ENCODE data around the gene TSG101. TPM values are rescaled to one million over a fixed set of nuclear protein-coding genes. Genes with fewer than 3 reads are reported as not detected.
A peak's percentile ranks its signal among the peaks of the same experiment; 100 is the strongest.

The TSG101 gene
- total RNA-seq, 2 experiments from 2014 or later: 23.5 to 30.1 TPM

GRCh38 chr11:18491924-18492323 lies 34.8 kb downstream of the TSG101 start:
- ATAC-seq (ENCODE audit: poor library complexity): no peak
- no peak overlapping the region for H3K27ac ChIP-seq (ENCODE audit: low read depth in 1 of 2, low read length in 2 of 2)
- H3K4me1 ChIP-seq (ENCODE audit: insufficient read depth, low read length): no peaks in the 10 kb centered on the region
- intact Hi-C loops (cut with DNase I, micrococcal nuclease): loop anchor here in 1 of 2 experiments (10.0 kb wide), 1 partner anchor 197 kb away; no protein-coding TSS in a partner anchor
- Mint-ChIP-seq H3K27ac (no peak overlapping the region), H3K36me3 (ENCODE audit: low read depth) (peaks cover 91% of the 10 kb centered on the region), H3K9me3 (no peaks in the 10 kb centered on the region), H3K27me3 (no peaks in the 10 kb centered on the region), H3K4me3 (no peak overlapping the region), H3K4me1 (ENCODE audit: low read depth) (peaks cover 13% of the 10 kb centered on the region)
- TF ChIP-seq CTCF (IDR thresholded peaks at IDR 0.05): no peak
- no peaks in the 10 kb centered on the region for H3K27me3 ChIP-seq (ENCODE audit: control insufficient read depth in 1 of 2, insufficient read depth in 2 of 2, low read length in 2 of 2)
- CTCF ChIA-PET: no interaction called here
- DNase-seq: no peak
- H3K36me3 ChIP-seq (ENCODE audit: insufficient read depth, low read length): peaks cover 51% of the 10 kb centered on the region
- H3K9me3 ChIP-seq (ENCODE audit: control insufficient read depth in 1 of 2, insufficient read depth in 1 of 2, low read length in 2 of 2): no peaks in the 10 kb centered on the region
- POLR2A ChIA-PET: no interaction called here
- no peak overlapping the region for H3K4me3 ChIP-seq (ENCODE audit: low read length)

GRCh38 chr11:18490736-18491485 lies 35.8 kb downstream of the TSG101 start:
- H3K36me3 Mint-ChIP-seq (ENCODE audit: low read depth): peaks cover 92% of the 10 kb centered on the region
- H3K27me3 Mint-ChIP-seq: no peaks in the 10 kb centered on the region
- Histone ChIP-seq H3K27ac (ENCODE audit: low read depth in 1 of 2, low read length in 2 of 2) (no peak overlapping the region), H3K4me3 (ENCODE audit: low read length) (no peak overlapping the region), H3K4me1 (ENCODE audit: insufficient read depth, low read length) (no peaks in the 10 kb centered on the region), H3K36me3 (ENCODE audit: insufficient read depth, low read length) (peaks cover 52% of the 10 kb centered on the region), H3K9me3 (ENCODE audit: control insufficient read depth in 1 of 2, insufficient read depth in 1 of 2, low read length in 2 of 2) (no peaks in the 10 kb centered on the region), H3K27me3 (ENCODE audit: control insufficient read depth in 1 of 2, insufficient read depth in 2 of 2, low read length in 2 of 2) (no peaks in the 10 kb centered on the region)
- POLR2A ChIA-PET: no interaction called here
- no peaks in the 10 kb centered on the region for H3K9me3 Mint-ChIP-seq
- intact Hi-C loops (cut with DNase I, micrococcal nuclease): loop anchor here in 1 of 2 experiments (10.0 kb wide), 1 partner anchor 196 kb away; no protein-coding TSS in a partner anchor
- peaks cover 13% of the 10 kb centered on the region for H3K4me1 Mint-ChIP-seq (ENCODE audit: low read depth)
- DNase-seq (no peak), ATAC-seq (ENCODE audit: poor library complexity) (no peak)
- H3K4me3 Mint-ChIP-seq: no peak overlapping the region
- H3K27ac Mint-ChIP-seq: peak overlapping the region; percentile 7
- no peak for TF ChIP-seq CTCF (IDR thresholded peaks at IDR 0.05)
- CTCF ChIA-PET: no interaction called here

- POLR2A ChIA-PET: no interaction called here
- Histone ChIP-seq H3K4me3 (ENCODE audit: low read length) (no peak overlapping the region), H3K27me3 (ENCODE audit: control insufficient read depth in 1 of 2, insufficient read depth in 2 of 2, low read length in 2 of 2) (no peaks in the 10 kb centered on the region), H3K27ac (ENCODE audit: low read depth in 1 of 2, low read length in 2 of 2) (no peak overlapping the region), H3K4me1 (ENCODE audit: insufficient read depth, low read length) (no peaks in the 10 kb centered on the region), H3K9me3 (ENCODE audit: control insufficient read depth in 1 of 2, insufficient read depth in 1 of 2, low read length in 2 of 2) (no peaks in the 10 kb centered on the region), H3K36me3 (ENCODE audit: insufficient read depth, low read length) (peaks cover 53% of the 10 kb centered on the region)
- Mint-ChIP-seq H3K9me3 (no peaks in the 10 kb centered on the region), H3K4me1 (ENCODE audit: low read depth) (peaks cover 12% of the 10 kb centered on the region), H3K27me3 (no peaks in the 10 kb centered on the region), H3K4me3 (no peak overlapping the region), H3K36me3 (ENCODE audit: low read depth) (peaks cover 91% of the 10 kb centered on the region), H3K27ac (peak overlapping the region; percentile 7)
- CTCF ChIA-PET: no interaction called here
- intact Hi-C loops (cut with DNase I, micrococcal nuclease): loop anchor here in 1 of 2 experiments (10.0 kb wide), 1 partner anchor 196 kb away; no protein-coding TSS in a partner anchor
- DNase-seq: no peak
- no peak for ATAC-seq (ENCODE audit: poor library complexity)
- no peak for TF ChIP-seq CTCF (IDR thresholded peaks at IDR 0.05)
Measured at GRCh38 chr11:18490319-18490718, 36.4 kb downstream of the TSG101 start.

Measured in CD4-positive, alpha-beta T cell (primary cell).